NCI-H2081 treated with DMSO at 0.1 percent for 48 hours (cell line): Measurements from ENCODE around the gene LTB4R2.

Experiments
- DNase-seq: peaks from one replicate; lab custom pipeline; 2025; lab: John Stamatoyannopoulos, UW

Gene LTB4R2

DNA sequence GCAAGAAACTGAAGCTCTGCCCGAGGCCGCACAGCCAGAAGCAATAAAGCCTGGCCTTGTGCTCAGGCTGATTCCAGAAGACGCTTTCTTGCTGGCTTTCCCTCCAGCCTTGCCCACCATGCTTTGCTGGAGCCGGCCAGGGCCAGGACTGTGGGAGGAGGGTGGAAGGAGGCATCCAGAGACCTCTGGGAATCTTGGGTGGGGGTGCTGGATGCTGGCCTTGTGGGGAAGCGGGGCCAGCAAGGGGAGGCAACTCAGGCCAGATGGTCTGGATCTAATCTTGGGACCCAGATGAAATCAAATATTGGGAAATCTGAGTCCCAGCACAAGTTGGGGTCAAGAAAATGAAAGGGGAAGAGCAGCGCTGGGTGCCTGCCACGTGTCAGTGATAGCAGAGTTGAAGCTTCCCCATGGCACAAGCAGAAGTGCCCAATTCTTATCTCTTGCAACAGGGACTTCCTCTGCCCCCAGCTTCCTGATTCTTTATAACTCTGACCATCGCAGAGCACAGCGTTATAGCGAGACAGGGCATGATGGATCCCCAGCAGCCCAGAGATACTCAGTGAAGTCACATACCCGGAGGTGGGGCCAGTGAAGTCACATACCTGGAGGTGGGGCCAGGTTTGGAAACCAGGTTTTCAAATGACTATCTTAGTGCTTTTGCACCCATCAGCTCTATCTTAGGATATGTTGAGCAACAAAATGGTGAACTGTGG is 32.2 kb upstream of the LTB4R2 start:
- DNase-seq = no peak

DNA sequence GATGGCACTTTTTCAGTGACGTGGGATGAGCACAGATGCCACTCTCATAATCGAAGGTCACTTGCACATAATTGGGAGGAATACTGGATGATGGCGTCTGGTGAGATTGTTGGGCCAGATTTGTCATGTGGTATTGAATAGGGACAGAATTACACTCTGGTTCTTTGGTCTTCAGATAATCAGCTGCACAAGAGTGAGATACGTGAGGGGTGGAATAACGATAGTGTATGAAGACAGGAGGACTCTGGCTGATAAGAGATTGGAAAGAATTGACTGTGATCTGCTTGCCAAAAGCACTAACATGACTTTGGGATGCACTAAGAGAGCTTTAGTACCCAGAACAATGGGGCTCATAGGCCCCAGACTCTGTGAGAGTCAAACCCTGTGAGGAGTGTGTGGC is 31.5 kb upstream of the LTB4R2 start:
- DNase-seq = no peak

DNA sequence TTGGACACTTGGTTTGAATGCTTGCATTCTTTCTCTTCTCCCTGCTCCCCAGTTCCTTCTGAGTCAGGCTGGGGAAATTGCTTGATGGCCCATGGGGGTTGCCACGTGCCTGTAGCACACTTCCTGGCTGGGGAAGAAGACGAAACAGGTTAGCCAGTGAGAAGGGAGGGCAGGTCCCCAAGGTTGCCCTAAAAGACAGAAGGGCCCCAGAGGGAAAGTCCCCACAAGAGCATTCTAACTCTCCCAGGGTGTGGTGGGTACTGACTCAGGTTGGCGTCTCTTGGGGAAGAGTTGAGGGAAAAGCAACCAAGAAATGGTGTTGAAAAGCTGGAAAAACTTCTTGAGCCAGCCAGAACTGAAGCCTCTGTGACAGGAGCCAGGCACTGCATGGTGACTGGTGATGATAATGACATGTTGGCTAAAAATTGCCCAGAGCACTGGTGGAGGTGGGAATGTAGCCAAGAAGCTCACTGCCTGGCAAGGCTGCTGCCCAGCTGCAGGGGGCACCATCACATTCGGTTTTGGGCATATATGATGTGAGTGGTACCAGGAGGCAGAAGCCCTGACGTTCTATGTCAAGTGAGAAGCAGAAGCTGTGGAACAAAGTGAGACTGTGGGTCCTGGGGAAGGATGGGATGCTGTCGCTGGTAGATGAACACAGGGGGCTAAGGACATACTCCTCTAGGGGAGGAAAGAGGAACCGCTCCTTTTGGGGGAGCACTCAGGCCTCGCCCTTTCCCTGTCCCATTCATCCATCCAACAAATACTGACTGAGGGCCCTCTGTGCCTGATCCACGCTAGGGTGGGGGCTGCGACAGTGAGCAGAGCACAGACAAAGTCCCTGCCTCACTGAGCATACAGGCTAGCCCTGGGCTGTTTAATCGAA is 30.4 kb upstream of the LTB4R2 start:
- DNase-seq = peak; percentile 5

DNA sequence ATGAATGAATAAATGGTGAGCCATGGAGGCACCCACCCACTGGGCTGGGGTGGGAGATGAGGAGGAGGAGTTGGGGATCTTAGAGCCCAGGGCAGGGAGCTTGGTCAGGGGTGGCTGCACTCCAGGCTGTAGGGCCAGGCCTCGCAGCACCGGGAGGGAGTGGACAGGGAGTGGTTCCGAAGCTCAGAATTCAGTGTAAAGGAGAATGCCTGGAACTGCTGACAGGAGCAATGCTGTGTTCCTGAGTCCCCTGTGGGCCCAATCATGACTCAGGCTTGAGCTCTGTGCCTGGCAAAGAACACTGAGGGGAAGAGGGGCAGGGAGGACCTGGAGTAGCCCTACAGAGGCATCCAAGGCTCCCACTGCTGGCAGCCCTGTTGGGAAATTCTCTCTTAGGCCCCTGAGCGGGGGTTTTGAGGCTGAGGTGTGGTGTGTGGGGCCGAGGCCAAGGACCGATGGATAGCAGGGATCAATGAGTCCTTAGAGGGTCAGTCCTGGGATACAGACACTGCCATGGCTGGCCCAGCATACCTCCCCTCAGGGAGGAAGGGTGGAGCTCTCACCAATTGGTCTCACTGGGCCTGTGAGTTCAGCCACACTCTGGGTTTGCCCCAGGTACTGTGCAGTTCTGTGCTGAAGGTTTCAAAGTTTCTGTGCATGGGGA is 29.0 kb upstream of the LTB4R2 start:
- no peak for DNase-seq

DNA sequence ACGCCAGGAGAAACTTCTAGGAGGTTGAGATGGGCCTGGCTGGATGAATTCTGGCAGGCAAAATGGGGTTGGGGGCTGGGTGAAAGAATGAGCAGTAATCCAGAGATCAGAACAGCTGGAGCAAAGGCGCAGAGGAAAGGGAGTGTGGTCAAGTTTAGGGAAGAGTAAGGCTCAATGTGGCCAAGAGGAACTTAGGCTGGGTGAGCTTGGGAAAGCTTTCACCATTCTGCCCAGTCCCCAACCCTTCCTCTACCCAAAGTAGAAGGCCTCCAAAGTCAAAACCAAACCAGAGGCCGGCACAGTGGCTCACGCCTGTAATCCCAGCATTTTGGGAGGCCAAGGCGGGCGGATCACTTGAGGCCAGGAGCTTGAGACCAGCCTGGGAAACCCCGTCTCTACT is 28.3 kb upstream of the LTB4R2 start:
- no peak for DNase-seq

DNA sequence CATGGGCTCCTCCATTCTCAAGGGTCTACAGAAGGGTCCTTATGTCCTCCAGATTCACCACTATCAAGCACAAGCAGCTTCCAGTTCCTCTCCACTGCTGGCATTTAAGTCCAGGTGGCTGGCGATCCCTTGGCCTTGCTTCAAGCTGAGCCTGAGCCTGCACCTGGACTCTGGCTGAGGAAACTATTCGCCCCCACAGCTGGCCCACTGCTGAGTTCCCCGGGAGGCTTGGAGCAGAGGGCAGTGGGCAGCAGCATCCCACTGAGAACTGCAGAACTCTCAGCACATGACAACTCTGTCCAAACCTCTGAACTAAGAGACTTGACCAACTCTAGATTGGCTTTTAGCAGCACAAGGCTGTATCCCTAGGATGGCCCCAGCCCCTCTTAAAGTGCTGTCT is 27.2 kb upstream of the LTB4R2 start:
- no peak for DNase-seq

DNA sequence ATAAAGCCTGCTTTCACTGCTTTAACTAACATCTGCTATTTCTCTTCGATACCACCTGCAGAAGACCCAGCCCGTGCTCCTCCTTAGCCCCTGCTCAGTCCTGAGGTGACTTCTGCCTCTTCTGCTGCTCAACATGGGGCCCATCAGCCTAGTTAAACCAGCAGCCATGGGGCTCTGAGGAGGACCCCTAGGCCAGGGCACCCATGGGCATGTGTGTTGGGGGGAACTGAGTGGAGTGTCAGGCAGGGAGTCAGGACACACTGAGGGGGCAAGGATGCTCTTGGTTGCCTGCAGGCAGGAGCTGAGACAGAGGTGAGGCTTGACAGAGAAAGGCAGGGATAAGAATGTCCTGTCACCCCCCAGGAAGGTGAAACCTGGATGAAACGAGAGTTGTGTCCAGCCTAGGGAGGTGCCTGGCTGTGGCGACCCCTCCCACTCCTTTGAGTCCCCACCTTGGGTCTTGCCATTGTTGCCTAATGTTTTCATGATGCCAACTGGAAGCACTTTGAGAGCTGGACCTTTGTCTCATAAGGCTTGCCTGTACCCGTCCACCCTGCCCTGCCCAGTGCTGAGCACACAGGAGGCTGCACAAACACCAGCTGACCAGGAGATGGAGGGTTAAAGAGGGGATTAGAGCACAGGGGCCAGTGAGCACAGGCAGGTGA is 26.0 kb upstream of the LTB4R2 start:
- no peak for DNase-seq

DNA sequence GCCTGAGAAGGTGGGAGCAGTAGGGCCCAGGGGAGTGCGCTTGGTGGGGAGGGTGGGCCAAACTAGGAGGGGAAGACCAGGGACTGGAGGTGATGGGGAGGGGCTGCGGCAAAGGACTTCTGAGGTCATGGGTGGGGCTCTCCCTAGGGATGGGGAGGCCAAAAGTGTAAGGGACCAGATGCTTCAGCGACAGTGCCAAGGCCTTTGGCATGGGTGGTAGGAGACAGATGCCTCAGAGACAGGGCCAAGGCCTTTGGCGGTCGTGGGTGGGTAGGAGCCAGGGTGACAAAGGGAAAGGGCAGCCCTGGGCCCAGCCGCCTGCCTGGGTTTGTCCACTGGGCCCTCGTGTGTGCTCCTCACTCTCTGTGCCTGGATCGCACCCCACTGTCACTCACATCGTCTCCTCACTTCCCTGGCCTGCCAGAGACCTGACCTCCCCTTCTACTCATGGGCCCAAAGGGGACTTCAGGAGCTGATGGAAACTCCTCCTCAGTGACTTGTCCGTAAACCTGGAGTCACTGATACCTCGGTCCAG is 25.4 kb upstream of the LTB4R2 start:
- no peak for DNase-seq

DNA sequence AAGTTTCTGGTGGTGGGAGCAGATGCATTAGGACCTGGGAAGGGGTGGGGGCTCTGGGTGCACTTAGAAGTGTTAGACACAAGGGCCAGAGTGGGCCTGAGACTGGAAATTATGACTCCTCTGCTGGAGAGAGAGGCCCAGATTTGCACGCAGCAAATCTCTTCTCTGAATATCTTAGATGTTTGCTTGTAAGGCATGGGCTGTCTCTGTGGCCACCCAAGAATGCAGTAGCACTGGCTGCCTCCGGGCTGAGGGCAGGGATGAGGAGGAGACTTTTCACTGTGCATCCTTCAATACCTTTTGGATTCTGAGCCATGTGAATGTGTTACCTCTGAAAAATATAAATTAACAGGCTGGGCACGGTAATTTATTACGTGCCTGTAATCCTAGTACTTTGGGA is 24.6 kb upstream of the LTB4R2 start:
- DNase-seq = no peak

DNA sequence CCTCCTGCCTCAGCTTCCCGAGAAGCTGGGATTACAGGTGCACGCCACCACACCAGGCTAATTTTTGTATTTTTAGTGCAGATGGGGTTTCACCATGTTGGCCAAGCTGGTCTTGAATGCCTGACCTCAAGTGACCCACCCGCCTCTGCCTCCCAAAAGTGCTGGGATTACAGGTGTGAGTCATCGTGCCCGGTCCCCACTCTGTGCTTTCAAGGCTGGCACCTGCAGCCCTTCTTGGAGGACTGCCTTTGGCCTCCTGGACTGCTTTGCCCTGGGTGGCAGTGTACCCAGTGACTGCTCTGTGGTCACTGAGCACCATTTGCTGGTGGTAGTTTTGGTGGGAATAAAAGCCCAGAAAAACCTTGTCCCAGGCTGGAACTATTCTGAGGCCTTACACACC is 22.9 kb upstream of the LTB4R2 start:
- no peak for DNase-seq

DNA sequence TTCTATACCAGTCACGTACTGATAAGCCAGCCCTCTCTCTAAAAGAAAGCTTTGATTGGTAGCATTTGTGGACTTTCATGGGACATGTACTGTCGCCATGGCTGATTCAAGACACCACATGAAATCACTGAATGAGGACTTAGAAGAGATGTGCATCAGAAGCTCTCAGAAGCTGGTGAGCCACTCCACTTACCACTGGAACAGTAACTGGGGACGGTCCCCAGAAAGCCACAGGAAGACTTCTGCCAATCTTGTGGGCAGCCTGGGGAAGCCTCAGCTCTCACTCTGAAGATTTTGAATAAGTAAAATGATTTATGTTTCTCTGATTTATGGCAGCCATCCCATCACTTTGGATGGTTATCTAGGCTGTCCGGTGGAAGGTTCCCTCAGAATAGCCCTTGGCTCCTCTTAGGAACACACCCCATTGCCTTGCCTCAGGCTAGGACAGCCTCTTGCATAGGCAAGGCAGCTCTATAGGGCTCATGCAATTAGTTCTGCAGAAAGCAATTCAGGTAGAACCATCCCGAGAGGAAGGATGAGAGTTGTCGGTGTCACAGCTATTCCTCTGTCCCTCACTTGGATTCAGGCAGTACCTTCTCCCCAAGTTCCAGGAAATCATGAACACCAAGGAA is 20.2 kb upstream of the LTB4R2 start:
- no peak for DNase-seq

DNA sequence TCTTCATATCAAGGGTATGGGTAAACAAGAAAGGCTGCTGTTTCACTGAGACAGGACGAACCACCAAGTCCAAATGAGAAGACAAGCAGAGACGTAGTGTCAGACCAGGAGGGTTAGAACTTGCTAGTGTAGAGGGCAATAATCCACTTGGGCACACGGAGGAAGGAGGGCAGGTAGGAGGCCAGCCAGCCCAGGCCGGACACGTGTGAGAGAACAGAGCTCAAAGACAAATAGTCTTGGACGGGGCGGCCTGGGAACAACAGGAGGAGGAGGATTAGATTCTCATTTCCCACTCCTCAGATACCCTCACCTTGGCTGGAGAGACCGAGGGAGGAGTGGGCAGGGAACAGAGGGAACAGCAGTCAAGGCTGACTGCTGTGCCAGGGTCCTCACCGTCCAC is 19.2 kb upstream of the LTB4R2 start:
- DNase-seq = no peak

DNA sequence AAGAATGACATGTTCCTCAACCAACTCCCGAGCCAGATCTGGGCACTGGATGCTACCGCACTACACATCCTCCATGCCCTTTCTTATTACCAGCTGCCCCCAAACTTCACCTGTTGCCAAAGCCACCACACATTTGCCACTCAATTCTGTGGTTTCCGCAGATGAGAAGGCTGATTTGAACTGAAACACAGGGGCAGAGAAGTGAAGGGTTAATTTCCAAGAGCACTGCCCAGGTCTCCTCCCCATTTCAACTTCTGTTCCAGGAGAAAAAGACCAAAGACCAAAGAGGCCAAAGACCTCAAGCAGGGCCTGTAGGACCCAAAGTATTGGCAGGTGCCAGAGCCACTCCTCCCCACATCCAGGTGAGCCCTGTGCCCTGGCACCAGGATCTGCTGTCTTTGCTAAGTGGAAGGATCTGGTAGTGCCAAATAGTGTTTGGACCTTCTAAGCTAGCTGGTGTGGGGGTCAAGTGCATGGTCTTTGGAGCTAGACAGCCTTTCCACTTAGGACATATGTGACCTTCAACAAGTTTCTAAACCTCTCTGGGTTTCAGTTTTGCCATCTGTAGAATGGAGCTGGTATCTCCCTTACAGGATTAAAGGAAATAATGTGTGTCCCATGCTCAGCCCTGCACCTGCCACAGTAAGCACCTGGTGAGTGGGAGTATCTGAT is 18.4 kb upstream of the LTB4R2 start:
- no peak for DNase-seq

DNA sequence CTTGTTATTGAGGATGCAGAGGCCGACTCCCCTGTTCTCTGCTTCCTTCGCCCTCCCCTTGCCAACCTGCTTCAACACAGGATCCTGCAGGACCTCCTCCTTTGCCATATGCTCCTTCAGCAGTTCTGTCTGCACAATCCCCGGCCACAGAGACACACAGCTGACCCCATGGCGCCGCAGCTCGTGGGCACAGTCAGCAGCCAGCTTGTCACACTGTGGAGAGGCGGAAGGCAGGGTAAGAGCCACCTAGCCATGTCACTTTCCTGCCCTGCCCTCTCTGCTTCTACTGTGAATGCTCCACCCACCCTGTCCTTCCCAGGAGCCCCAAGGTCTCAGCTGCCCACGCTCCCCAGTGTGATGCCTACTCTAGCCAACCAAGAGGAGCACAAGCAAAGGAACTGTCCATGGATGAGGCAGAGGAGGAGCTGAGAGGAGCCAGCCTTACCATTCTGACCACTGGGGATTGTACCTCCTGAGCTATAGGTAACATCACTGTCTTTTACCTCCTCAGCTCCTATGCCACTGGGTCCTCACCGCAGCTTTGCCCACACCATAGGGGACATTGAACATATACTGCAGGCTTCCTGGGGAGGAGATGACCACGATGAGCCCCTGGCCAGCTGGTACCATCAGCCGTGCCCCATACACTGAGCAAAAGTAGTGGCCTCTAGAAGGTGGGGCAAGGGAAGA is 17.7 kb upstream of the LTB4R2 start:
- no peak for DNase-seq

DNA sequence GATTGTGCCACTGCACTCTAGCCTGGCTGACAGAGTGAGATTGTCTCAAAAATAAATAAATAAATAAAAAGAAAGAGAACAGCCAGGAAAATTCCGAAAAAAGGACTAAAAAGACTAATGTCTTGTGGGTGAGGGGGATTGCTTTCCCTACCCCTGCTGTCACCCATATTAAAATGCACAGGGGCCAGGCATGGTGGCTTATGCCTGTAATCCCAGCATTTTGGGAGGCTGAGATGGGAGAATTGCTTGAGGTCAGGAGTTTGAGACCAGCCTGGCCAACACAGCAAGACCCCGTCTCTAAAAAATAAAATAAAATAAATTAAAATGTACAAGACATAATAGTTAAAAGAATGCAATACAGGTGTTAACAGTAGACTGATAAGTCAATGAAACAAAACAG is 16.4 kb upstream of the LTB4R2 start:
- DNase-seq = no peak

DNA sequence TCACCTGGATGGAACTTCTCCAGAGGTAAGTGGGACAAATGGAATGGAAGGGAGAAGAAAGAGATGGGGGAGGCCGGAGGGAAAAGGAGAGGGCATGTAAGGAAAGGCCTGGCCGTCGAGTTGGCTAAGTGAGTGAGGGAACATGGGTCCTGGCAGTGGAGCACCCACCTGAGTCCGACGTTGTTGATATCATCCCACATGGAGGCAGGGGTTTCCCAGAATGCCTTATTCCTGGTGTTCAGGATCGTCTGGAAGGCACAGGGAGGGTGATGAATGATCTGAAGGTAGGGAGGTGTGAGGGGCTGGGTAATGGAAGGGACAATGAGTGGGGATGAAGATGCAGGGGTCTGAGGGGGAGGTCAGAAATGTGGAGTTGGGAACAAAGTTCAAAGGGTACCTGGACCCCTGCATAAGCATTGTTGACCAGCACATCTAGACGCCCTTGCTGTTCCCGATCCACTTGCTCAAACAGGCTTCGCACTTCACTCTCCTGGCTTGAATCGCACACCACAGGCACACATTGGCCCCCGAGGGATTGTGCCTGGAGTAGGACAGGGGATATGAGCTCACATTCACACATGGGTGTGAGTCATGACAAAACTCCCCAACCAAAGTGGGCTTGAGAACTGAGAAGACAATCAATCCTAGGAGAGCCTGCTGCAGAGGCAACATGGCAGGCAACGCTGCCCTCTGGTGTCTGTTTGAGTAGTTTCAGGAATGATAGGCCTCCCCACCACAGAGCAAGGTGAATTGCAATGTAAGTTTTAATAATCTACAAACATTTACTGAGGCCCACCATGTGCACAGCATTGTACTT is 13.4 kb upstream of the LTB4R2 start:
- DNase-seq = no peak

DNA sequence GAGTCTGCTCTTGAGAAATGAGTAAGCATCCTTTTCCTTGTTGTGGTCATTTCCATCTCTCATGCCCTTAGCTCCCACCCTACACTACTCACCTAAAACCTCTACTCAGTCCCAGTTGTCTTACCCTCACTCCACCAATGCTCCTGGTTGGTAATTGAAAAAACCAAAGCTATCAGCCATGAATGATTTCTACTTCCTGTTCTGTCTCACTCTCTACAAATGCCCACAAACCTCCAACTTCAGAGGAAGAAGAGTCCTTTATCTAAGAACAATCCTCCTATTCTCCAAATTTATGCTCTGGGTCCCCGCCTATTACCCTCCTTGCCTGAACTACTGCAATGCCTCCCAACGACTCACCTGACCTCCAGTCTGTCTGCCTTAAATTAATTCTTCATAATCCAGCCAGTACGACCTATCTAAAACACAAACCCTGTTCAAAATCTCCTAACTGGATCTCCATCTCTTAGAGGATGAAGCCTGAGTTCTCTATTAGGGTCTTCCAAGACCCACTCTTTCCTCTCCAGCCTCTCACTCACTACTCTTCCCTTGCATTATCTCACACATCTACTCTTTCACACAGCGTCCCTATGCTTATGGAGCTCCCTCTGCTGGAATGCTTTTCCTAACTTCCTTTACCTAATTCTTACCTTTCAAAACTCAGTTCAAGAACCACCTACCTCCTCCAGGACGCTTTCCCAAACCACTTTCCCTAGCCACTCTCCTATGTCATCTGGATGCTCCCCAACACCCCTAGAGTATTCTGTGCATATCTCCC is 12.6 kb upstream of the LTB4R2 start:
- no peak for DNase-seq

DNA sequence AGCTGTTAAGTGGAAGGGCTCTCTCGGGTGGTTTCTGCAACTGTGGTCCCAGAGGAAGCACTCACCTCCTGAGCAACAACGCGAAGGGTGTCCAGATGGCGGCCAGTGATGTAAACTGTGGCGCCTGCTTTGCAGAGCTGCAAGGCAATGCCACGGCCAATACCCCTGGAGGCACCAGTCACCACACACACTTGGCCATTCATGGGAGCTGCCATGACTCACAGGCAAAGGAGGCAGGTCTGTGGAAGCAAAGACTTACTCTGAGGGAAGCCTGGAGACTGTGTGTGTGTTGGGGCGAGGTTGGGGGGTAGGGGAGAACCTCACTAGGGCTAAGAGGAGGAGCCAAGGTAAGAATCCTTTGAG is 11.1 kb upstream of the LTB4R2 start:
- no peak for DNase-seq
